Left ventricle myocardium inferior (tissue), 1 donor: ENCODE results near the gene LRMDA. TPM values are rescaled to one million over a fixed set of nuclear protein-coding genes. Genes with fewer than 3 reads are reported as not detected.

Source experiments
- DNase-seq: peaks from one replicate; pipeline ENCODE4 v3.0.0-alpha.2; 2020
- H3K27ac ChIP-seq: fragments of 200-600 bp; replicated peaks from 2 replicates; pipeline ENCODE4 v1.8.0; 2021
- H3K27me3 ChIP-seq: fragments of 200-600 bp; 2 replicates; pipeline ENCODE4 v1.8.0; 2021; ENCODE audit warnings: low read depth
- H3K36me3 ChIP-seq: fragments of 200-600 bp; 2 replicates; pipeline ENCODE4 v1.8.0; 2021
- H3K4me1 ChIP-seq: fragments of 200-600 bp; 2 replicates; pipeline ENCODE4 v1.8.0; 2021
- H3K4me3 ChIP-seq: fragments of 200-600 bp; 2 replicates; pipeline ENCODE4 v1.8.0; 2021; ENCODE audit warnings: mild to moderate bottlenecking, moderate library complexity
- H3K9me3 ChIP-seq: fragments of 200-600 bp; replicated peaks from 2 replicates; pipeline ENCODE4 v1.8.0; 2021
- CTCF ChIP-seq: fragments of 200-600 bp; IDR thresholded peaks from 2 replicates; pipeline ENCODE4 v1.8.0; 2021; ENCODE audit warnings: antibody characterized with exemption, mild to moderate bottlenecking, borderline replicate concordance
- intact Hi-C: fragments of 100-400 bp; cut with micrococcal nuclease; formaldehyde crosslinking; loops from one replicate; pipeline ENCODE4 v1.11.0; 2022
- total RNA-seq: library from RNA; stranded (reverse); fragmentation: NEBNext Ultra II Directional; extraction: Animal tissue kit (Norgen Biotek cat#: 25700); gene quantifications from one replicate; pipeline ENCODE4 v1.2.1, GENCODE V29; 2021
- donor health status: DM: no; HTN: yes; CAD: no; lungs with severe emphysema.

The LRMDA gene
- total RNA-seq, 1 donor from 2014 or later: 18.7 TPM

- Histone ChIP-seq H3K27me3 (no peaks in the 10 kb centered on the region), H3K27ac (no peak overlapping the region), H3K9me3 (peaks cover 58% of the 10 kb centered on the region), H3K4me3 (no peak overlapping the region), H3K36me3 (peaks cover 8% of the 10 kb centered on the region), H3K4me1 (no peaks in the 10 kb centered on the region)
- no peak for DNase-seq
- intact Hi-C loops: no loop called here
- TF ChIP-seq CTCF: no peak
Observed at GRCh38 chr10:76488602-76489001, 1057.2 kb downstream of the LRMDA start.

GRCh38 chr10:76491216-76491615, 1059.8 kb downstream of the LRMDA start:
- Histone ChIP-seq H3K27me3 (no peaks in the 10 kb centered on the region), H3K4me1 (no peaks in the 10 kb centered on the region), H3K9me3 (peaks cover 72% of the 10 kb centered on the region), H3K36me3 (peaks cover 12% of the 10 kb centered on the region), H3K27ac (no peak overlapping the region), H3K4me3 (no peak overlapping the region)
- TF ChIP-seq CTCF: no peak
- no peak for DNase-seq
- intact Hi-C loops: no loop called here

GRCh38 chr10:76492026-76492425, 1060.6 kb downstream of the LRMDA start:
- TF ChIP-seq CTCF: no peak
- Histone ChIP-seq H3K4me1 (no peaks in the 10 kb centered on the region), H3K27ac (no peak overlapping the region), H3K27me3 (no peaks in the 10 kb centered on the region), H3K9me3 (peaks cover 72% of the 10 kb centered on the region), H3K4me3 (no peak overlapping the region), H3K36me3 (peaks cover 12% of the 10 kb centered on the region)
- intact Hi-C loops: no loop called here
- no peak for DNase-seq

GRCh38 chr10:76492678-76493472, 1061.5 kb downstream of the LRMDA start:
- no peaks in the 10 kb centered on the region for H3K4me1 ChIP-seq
- peaks cover 12% of the 10 kb centered on the region for H3K36me3 ChIP-seq
- peaks cover 71% of the 10 kb centered on the region for H3K9me3 ChIP-seq
- intact Hi-C loops: no loop called here
- TF ChIP-seq CTCF: no peak
- H3K27me3 ChIP-seq: no peaks in the 10 kb centered on the region
- H3K4me3 ChIP-seq: no peak overlapping the region
- no peak overlapping the region for H3K27ac ChIP-seq
- no peak for DNase-seq

GRCh38 chr10:76497666-76498065, 1066.2 kb downstream of the LRMDA start:
- Histone ChIP-seq H3K27me3 (no peaks in the 10 kb centered on the region), H3K4me1 (no peaks in the 10 kb centered on the region), H3K9me3 (peaks cover 39% of the 10 kb centered on the region), H3K4me3 (no peak overlapping the region), H3K36me3 (peaks cover 11% of the 10 kb centered on the region), H3K27ac (no peak overlapping the region)
- intact Hi-C loops: no loop called here
- DNase-seq: no peak
- TF ChIP-seq CTCF: no peak
